H7 (cell line): ENCODE data around the gene SDK1. TPM values are rescaled to one million over a fixed set of nuclear protein-coding genes. Genes with fewer than 3 reads are reported as not detected.
"Not testable (repeated sequence)": the region's sequence is repeated elsewhere in the genome, so short reads cannot be mapped to it uniquely, and the experiment has no call there.

Experiments
- DNase-seq: peaks from one replicate; pipeline ENCODE4 v3.0.0; 2012
- H3K27me3 ChIP-seq: 2 replicates; pipeline ENCODE4 v1.6.0; 2011; ENCODE audit warnings: mild to moderate bottlenecking, low read length; ENCODE audit not compliant: control insufficient read depth, insufficient read depth
- H3K36me3 ChIP-seq: replicated peaks from 2 replicates; pipeline ENCODE4 v1.5.1; 2011; ENCODE audit warnings: low read length; ENCODE audit not compliant: control insufficient read depth, insufficient read depth
- H3K4me3 ChIP-seq: 2 replicates; pipeline ENCODE4 v1.5.1; 2011; ENCODE audit warnings: low read depth, mild to moderate bottlenecking, control low read depth, low read length, moderate library complexity; ENCODE audit not compliant: insufficient read depth
- total RNA-seq: library from RNA; depleted of rRNA; stranded (reverse); fragments of >200 nt; shearing (Covaris generic); gene quantifications from 2 replicates; pipeline ENCODE4 v1.2.3, GENCODE V29; 2014

The SDK1 gene
- total RNA-seq, 1 experiment from 2014 or later = 2.4 TPM

- no peaks in the 10 kb centered on the region for H3K27me3 ChIP-seq
- no peak for DNase-seq
- H3K4me3 ChIP-seq = no peak overlapping the region
- no peaks in the 10 kb centered on the region for H3K36me3 ChIP-seq
Observed at GRCh38 chr7:3551536-3551935, 250.5 kb downstream of the SDK1 start.

GRCh38 chr7:3552499-3552898 is 251.4 kb downstream of the SDK1 start:
- H3K27me3 ChIP-seq = no peaks in the 10 kb centered on the region
- H3K36me3 ChIP-seq = no peaks in the 10 kb centered on the region
- no peak for DNase-seq
- no peak overlapping the region for H3K4me3 ChIP-seq

- no peaks in the 10 kb centered on the region for H3K36me3 ChIP-seq
- DNase-seq = no peak
- H3K4me3 ChIP-seq = no peak overlapping the region
- H3K27me3 ChIP-seq = no peaks in the 10 kb centered on the region
Observed at GRCh38 chr7:3558400-3558799, 257.3 kb downstream of the SDK1 start.

- no peaks in the 10 kb centered on the region for H3K36me3 ChIP-seq
- H3K27me3 ChIP-seq = no peaks in the 10 kb centered on the region
- no peak for DNase-seq
- H3K4me3 ChIP-seq = no peak overlapping the region
Observed at GRCh38 chr7:3559278-3559677, 258.2 kb downstream of the SDK1 start.

- no peak overlapping the region for H3K4me3 ChIP-seq
- no peaks in the 10 kb centered on the region for H3K27me3 ChIP-seq
- no peaks in the 10 kb centered on the region for H3K36me3 ChIP-seq
- no peak for DNase-seq
Observed at GRCh38 chr7:3560495-3560894, 259.4 kb downstream of the SDK1 start.

GRCh38 chr7:3561932-3562331 is 260.9 kb downstream of the SDK1 start:
- DNase-seq = no peak
- no peaks in the 10 kb centered on the region for H3K27me3 ChIP-seq
- no peaks in the 10 kb centered on the region for H3K36me3 ChIP-seq
- no peak overlapping the region for H3K4me3 ChIP-seq

- Histone ChIP-seq H3K27me3 (no peaks in the 10 kb centered on the region), H3K4me3 (no peak overlapping the region), H3K36me3 (no peaks in the 10 kb centered on the region)
- DNase-seq = no peak
Observed at GRCh38 chr7:3564231-3564630, 263.2 kb downstream of the SDK1 start.

- H3K27me3 ChIP-seq = no peaks in the 10 kb centered on the region
- H3K4me3 ChIP-seq = no peak overlapping the region
- DNase-seq = no peak
- no peaks in the 10 kb centered on the region for H3K36me3 ChIP-seq
Observed at GRCh38 chr7:3568516-3568915, 267.5 kb downstream of the SDK1 start.

GRCh38 chr7:3569643-3570042 is 268.6 kb downstream of the SDK1 start:
- Histone ChIP-seq H3K36me3 (no peaks in the 10 kb centered on the region), H3K4me3 (no peak overlapping the region), H3K27me3 (no peaks in the 10 kb centered on the region)
- DNase-seq = no peak

GRCh38 chr7:3573151-3573550 is 272.1 kb downstream of the SDK1 start:
- H3K36me3 ChIP-seq = no peaks in the 10 kb centered on the region
- H3K4me3 ChIP-seq = no peak overlapping the region
- H3K27me3 ChIP-seq = no peaks in the 10 kb centered on the region
- DNase-seq = no peak

- DNase-seq = no peak
- Histone ChIP-seq H3K4me3 (no peak overlapping the region), H3K27me3 (no peaks in the 10 kb centered on the region), H3K36me3 (no peaks in the 10 kb centered on the region)
Observed at GRCh38 chr7:3574386-3574785, 273.3 kb downstream of the SDK1 start.

- Histone ChIP-seq H3K4me3 (no peak overlapping the region), H3K27me3 (no peaks in the 10 kb centered on the region), H3K36me3 (no peaks in the 10 kb centered on the region)
- DNase-seq = no peak
Observed at GRCh38 chr7:3575753-3576531, 274.9 kb downstream of the SDK1 start.

- H3K4me3 ChIP-seq = no peak overlapping the region
- H3K27me3 ChIP-seq = no peaks in the 10 kb centered on the region
Observed at GRCh38 chr7:3578399-3578798, 277.3 kb downstream of the SDK1 start.

GRCh38 chr7:3579638-3580219 is 278.7 kb downstream of the SDK1 start:
- DNase-seq = no peak
- H3K36me3 ChIP-seq = no peaks in the 10 kb centered on the region
- no peak overlapping the region for H3K4me3 ChIP-seq

More at GRCh38 chr7:3578399-3578798, 277.3 kb downstream of the SDK1 start:
- DNase-seq = no peak
- H3K36me3 ChIP-seq = no peaks in the 10 kb centered on the region

GRCh38 chr7:3582145-3582544 is 281.1 kb downstream of the SDK1 start:
- H3K27me3 ChIP-seq, H3K36me3 ChIP-seq, H3K4me3 ChIP-seq, DNase-seq: not testable (repeated sequence)

More at GRCh38 chr7:3579638-3580219, 278.7 kb downstream of the SDK1 start:
- no peaks in the 10 kb centered on the region for H3K27me3 ChIP-seq
